Measurements from ENCODE around the gene PIAS3.
"Not testable (repeated sequence)": the region's sequence is repeated elsewhere in the genome, so short reads cannot be mapped to it uniquely, and the experiment has no call there.

Gene PIAS3

DNA sequence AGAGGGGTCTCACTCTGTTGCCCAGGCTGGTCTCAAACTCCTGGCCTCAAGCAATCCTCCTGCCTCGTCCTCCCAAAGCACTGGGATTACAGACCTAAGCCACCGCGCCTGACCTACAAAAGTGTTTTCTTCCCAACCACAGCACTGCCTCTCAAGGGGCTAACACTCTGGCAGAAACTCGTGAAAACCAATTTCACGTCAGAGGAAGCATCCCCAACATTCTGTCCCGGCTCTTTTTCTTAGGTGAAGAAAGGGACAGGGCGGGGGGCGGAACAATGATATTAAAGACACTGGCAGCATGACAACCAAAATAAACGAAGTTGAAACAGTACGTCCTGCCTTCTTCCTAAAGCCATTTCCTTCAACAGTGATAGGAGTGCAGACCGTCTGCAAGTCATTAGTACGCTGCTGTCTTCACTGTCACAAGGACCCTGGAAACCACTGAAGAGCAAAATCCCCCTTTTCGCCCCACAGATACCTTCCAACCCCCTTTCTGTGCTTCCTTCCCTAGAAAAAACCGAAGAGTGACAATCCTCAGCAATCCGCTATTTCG lies 36.0 kb downstream of the PIAS3 start:
- DNase-seq, result not testable (repeated sequence)

DNA sequence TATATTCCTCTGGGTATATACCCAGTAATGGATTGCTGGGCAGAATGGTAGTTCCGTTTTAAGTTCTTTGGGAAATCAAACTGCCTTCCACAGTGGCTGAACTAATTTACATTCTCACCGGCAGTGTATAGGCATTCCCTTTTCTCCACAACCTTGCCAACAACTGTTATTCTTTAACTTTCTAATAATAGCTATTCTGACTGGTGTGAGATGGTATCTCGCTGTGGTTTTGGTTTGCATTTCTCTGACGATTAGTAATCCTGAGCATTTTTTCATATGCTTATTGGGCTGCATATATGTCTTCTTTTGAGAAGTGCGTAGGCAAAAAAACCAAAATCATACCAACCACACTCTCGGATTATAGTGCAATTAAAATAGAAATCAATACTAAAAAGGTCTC lies 40.8 kb downstream of the PIAS3 start:
- DNase-seq, result peak; percentile 41

GRCh38 chr1:145812977-145813810 lies 45.7 kb downstream of the PIAS3 start:
- not testable (repeated sequence) for DNase-seq

DNA sequence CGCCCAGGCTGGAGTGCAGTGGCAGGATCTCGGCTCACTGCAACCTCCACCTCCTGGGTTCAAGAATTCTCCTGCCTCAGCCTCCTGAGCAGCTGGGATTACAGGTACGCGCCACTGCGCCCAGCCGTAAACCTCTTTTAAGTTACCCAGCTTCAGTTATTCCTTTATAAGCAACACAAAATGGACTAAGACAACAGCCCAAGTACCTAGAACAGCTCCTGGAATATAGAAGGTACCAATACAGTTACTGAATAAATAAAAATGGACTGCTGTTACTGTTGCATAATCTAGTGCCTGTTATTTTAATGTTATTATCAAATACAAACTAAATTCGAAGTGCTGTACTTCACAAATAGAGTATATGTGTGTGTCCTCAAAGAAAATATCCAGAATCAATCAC lies 52.0 kb downstream of the PIAS3 start:
- no peak for DNase-seq

- no peak for DNase-seq
Observed at GRCh38 chr1:145806408-145806807, 52.5 kb downstream of the PIAS3 start.

- DNase-seq, result no peak
Observed at GRCh38 chr1:145805057-145805456, 53.8 kb downstream of the PIAS3 start.

DNA sequence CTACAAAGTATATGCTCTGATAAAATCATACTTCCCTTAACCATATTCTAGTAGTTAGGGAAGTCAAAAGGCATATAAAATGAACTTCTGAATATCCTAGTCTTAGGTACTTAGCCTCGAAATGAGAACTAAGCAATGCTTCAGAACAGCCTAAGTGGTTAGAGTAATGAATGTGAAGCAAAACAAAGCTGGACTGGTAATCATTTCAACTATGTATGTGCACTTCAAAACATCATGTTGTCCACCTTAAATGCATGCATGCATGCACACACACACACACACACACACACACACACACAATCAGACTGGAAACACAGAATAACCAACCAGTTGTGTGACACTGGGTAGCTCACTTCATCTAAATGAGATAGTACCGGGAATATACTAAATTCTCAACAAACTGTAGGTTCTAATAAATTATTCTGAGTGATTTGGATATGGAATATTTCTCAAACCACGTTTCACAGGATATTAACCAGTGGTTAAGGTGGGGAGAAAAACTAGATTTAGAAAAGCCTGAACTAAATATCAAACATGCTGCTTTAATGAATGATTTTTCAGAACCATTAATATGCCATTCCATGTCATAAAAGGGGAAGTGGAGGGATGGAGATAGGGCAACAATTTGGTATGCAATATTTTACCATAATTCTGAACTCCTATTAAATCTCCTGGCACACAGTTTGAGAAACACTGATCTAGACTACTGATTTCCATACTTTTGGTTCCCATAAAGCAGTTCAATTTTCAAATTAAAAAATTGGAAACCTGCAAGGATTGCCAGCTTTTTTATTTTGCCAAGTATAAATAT lies 54.4 kb downstream of the PIAS3 start:
- DNase-seq, result no peak

GRCh38 chr1:145799806-145800205 lies 59.1 kb downstream of the PIAS3 start:
- no peak for DNase-seq
